T-cell (primary cell): ENCODE measurements around the gene COL8A1. TPM values are rescaled to one million over a fixed set of nuclear protein-coding genes. Genes with fewer than 3 reads are reported as not detected.

Experiments
- ATAC-seq, 4 experiments: fragments of 200-7000 bp in 3 of 4; fragments of 150-1000 bp in 1 of 4; cut with Tn5 transposase; replicated peaks in 1 of 4; 1 replicate in 3 of 4; 2 replicates in 1 of 4; pipeline ENCODE4 v1.10.0; 2021; ENCODE audit warnings: moderate library complexity in 3 of 4, mild to moderate bottlenecking in 2 of 4, moderate number of reproducible peaks in 1 of 4
- CTCF ChIA-PET, 2 donors: fragments of 300-600 bp; sonication (Branson Sonifier 250); formaldehyde crosslinking; loops; one replicate each; lab custom pipeline; 2022; ENCODE audit warnings: antibody characterized with exemption in 2 of 2; lab: Charles Lee
- POLR2A ChIA-PET, 2 donors: fragments of 300-600 bp; sonication (Branson Sonifier 250); formaldehyde crosslinking; loops; one replicate each; lab custom pipeline; 2022; ENCODE audit warnings: antibody characterized with exemption in 2 of 2; lab: Charles Lee
- DNase-seq, 35 experiments: peaks; one replicate each; pipeline versions ENCODE4 v3.0.0 to v3.0.0-alpha.2; 2013 to 2023
- H3K27ac ChIP-seq: one replicate; pipeline ENCODE4 v1.5.1; 2013; ENCODE audit warnings: low read length
- H3K27me3 ChIP-seq, 2 experiments: replicated peaks in 1 of 2; 1 replicate in 1 of 2; 2 replicates in 1 of 2; pipeline versions ENCODE4 v1.6.1 to v1.7.0; 2013; ENCODE audit warnings: low read length in 1 of 2, mixed read lengths in 1 of 2; ENCODE audit not compliant: control insufficient read depth in 2 of 2, insufficient read depth in 2 of 2; ENCODE audit errors: extremely low read depth in 1 of 2
- H3K36me3 ChIP-seq, 2 donors: 1 replicate in 1 of 2; 2 replicates in 1 of 2; pipeline versions ENCODE4 v1.6.1 to v1.7.0; 2013; ENCODE audit warnings: low read length in 1 of 2; ENCODE audit not compliant: control insufficient read depth in 2 of 2, insufficient read depth in 1 of 2; ENCODE audit errors: extremely low read depth in 1 of 2
- H3K4me1 ChIP-seq, 2 experiments: 1 replicate in 1 of 2; 2 replicates in 1 of 2; pipeline versions ENCODE4 v1.6.1 to v1.7.0; 2013; ENCODE audit warnings: low read length in 2 of 2, mixed read lengths in 1 of 2; ENCODE audit not compliant: insufficient read depth in 2 of 2, control insufficient read depth in 1 of 2; ENCODE audit errors: extremely low read depth in 1 of 2
- H3K4me3 ChIP-seq, 2 donors: 1 replicate in 1 of 2; 2 replicates in 1 of 2; pipeline versions ENCODE4 v1.5.1 to v1.7.0; 2013; ENCODE audit warnings: mild to moderate bottlenecking in 2 of 2, low read length in 1 of 2, moderate library complexity in 1 of 2; ENCODE audit not compliant: control insufficient read depth in 1 of 2; ENCODE audit errors: extremely low read depth in 1 of 2
- H3K9me3 ChIP-seq: 2 replicates; pipeline ENCODE4 v1.7.0; 2013
- H3K27ac Mint-ChIP-seq, 2 donors: one replicate each; pipeline ENCODE4 v1.8.0; 2020 to 2021; ENCODE audit warnings: mild to moderate bottlenecking in 2 of 2, mixed read lengths in 2 of 2
- H3K27me3 Mint-ChIP-seq, 2 donors: one replicate each; pipeline ENCODE4 v1.8.0; 2021 to 2022; ENCODE audit warnings: mixed read lengths in 2 of 2
- H3K36me3 Mint-ChIP-seq: one replicate; pipeline ENCODE4 v1.8.0; 2021; ENCODE audit warnings: mixed read lengths
- H3K4me1 Mint-ChIP-seq, 3 donors: one replicate each; pipeline ENCODE4 v1.8.0; 2020 to 2022; ENCODE audit warnings: mixed read lengths in 3 of 3, mild to moderate bottlenecking in 1 of 3
- H3K4me3 Mint-ChIP-seq, 3 donors: one replicate each; pipeline ENCODE4 v1.8.0; 2020 to 2022; ENCODE audit warnings: mild to moderate bottlenecking in 3 of 3, mixed read lengths in 3 of 3, moderate library complexity in 3 of 3
- H3K9me3 Mint-ChIP-seq, 3 donors: one replicate each; pipeline ENCODE4 v1.8.0; 2020 to 2022; ENCODE audit warnings: mixed read lengths in 3 of 3
- WGBS: methylation state at CpG from one replicate; pipeline ENCODE4 v1.1.5; 2013; ENCODE audit warnings: missing lambda C conversion rate; ENCODE audit not compliant: insufficient coverage; 5-methylcytosine and 5-hydroxymethylcytosine counted together
- total RNA-seq, 35 experiments: library from RNA in 6 of 35; stranded (reverse) in 6 of 35; fragments of 120-200 nt in 1 of 35; gene quantifications; one replicate each; pipeline versions ENCODE4 v1.2.1 to v1.2.4 and lab custom pipeline; 2013 to 2026

Gene COL8A1
- total RNA-seq, 5 donors from 2014 or later (not counting 1 experiment from before 2014, with no cell fraction given): 0.12 to 0.36 (median 0.15) TPM

DNA sequence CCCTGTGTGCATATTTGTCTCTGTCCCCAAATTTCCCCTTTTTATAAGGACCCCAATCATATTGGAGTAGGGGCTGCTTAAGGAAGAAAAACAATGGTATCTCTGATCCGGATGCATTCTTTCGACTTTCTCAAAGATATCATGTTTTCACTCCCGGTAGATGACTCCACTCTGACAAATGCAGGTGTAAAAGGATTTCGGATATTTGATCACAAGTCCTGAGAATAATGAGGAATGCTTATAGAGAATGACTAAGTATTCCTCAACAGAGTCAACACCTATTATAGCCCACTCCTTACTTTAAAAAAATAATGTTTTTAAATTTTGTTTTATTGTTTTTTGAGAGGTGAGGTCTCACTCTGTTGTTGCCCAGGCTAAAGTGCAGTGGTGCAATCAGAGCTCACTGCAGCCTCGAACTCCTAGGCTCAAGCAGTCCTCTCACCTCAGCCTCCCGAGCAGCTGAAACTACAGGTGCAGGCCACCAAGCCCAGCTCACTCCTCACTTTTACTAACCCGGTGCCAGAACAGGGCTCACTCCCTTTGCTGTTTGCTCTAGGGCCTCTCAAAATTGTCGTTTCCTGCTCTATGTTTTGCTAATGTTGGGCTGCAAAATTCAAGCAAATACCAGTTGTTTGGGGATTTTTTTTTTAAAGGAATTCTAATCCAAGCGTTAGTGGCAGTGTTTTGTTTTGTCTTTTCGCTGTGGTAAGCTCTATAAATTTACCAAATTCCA, 24.6 kb downstream of the COL8A1 start:
- H3K4me3 Mint-ChIP-seq: no peak overlapping the region
- 51% methylated on average over 2 of the region's 10 CpGs for WGBS

DNA sequence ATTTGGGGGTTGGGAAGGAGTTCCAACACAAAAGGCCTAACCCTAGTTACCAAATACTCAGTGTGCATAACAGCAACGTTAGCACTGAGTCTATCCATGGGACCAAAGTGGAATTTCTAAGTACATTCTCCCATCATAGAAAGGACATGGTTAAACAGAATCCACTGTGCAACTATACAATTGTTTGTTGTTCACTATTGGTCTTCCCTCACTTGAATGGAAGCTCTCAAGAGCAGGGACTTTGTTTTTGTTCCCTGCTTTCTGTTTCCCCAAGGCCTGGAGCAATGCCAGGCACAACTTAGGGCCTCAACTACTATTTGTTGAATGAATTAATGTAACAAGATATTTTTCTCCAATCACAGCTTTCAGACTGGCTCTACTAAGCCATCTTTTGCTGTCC, 25.6 kb downstream of the COL8A1 start:
- Histone ChIP-seq H3K36me3 (no peaks in the 10 kb centered on the region), H3K4me3 (no peak overlapping the region), H3K27me3 (no peaks in the 10 kb centered on the region), H3K9me3 (no peaks in the 10 kb centered on the region), H3K4me1 (no peaks in the 10 kb centered on the region), H3K27ac (no peak overlapping the region)
- no peak for DNase-seq
- Mint-ChIP-seq H3K27me3 (peaks cover 5 to 12% of the 10 kb centered on the region in 2 donors), H3K4me3 (no peak overlapping the region), H3K4me1 (no peaks in the 10 kb centered on the region), H3K36me3 (no peaks in the 10 kb centered on the region), H3K27ac (no peak overlapping the region), H3K9me3 (no peaks in the 10 kb centered on the region)
- CTCF ChIA-PET: no interaction called here
- POLR2A ChIA-PET: no interaction called here
- no peak for ATAC-seq
- no CpG with 5 or more reads among the region's 1 CpG for WGBS

More for the DNA sequence above, 24.6 kb downstream of the COL8A1 start:
- DNase-seq (no peak), ATAC-seq (no peak)
- Histone ChIP-seq H3K27ac (no peak overlapping the region), H3K4me1 (no peaks in the 10 kb centered on the region), H3K27me3 (no peaks in the 10 kb centered on the region), H3K9me3 (no peaks in the 10 kb centered on the region), H3K4me3 (no peak overlapping the region), H3K36me3 (no peaks in the 10 kb centered on the region)
- H3K9me3 Mint-ChIP-seq: no peaks in the 10 kb centered on the region
- ChIA-PET POLR2A (no interaction called here), CTCF (no interaction called here)
- no peak overlapping the region for H3K27ac Mint-ChIP-seq
- H3K4me1 Mint-ChIP-seq: no peaks in the 10 kb centered on the region
- H3K27me3 Mint-ChIP-seq: peaks cover 5 to 12% of the 10 kb centered on the region in 2 donors
- no peaks in the 10 kb centered on the region for H3K36me3 Mint-ChIP-seq

DNA sequence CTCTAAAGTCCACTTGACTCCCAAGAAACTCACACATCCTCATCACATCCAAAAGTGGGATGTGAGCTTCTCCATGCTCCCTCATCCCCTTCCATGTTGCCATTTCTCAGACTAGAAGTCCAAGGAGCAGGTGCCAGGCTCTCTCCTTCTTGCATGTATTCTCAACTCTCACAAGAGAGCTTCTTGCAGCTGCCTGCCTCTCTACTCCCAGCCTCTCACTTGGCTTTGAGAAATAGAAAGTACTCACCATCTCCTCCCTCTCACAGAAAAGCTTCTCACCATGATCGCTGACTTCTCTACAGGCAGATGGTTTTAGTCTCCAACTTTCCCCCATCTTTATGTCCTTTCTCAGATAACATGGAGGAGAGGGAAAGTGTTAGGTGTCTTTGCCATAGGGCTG, 26.6 kb downstream of the COL8A1 start:
- Histone ChIP-seq H3K4me1 (no peaks in the 10 kb centered on the region), H3K4me3 (no peak overlapping the region), H3K9me3 (no peaks in the 10 kb centered on the region), H3K27ac (no peak overlapping the region), H3K36me3 (no peaks in the 10 kb centered on the region), H3K27me3 (no peaks in the 10 kb centered on the region)
- Mint-ChIP-seq H3K4me3 (no peak overlapping the region), H3K27ac (no peak overlapping the region), H3K9me3 (no peaks in the 10 kb centered on the region), H3K4me1 (no peaks in the 10 kb centered on the region), H3K27me3 (peaks cover 5 to 12% of the 10 kb centered on the region in 2 donors), H3K36me3 (no peaks in the 10 kb centered on the region)
- no CpG with 5 or more reads among the region's 1 CpG for WGBS
- no peak for DNase-seq
- ChIA-PET CTCF (no interaction called here), POLR2A (no interaction called here)
- no peak for ATAC-seq

DNA sequence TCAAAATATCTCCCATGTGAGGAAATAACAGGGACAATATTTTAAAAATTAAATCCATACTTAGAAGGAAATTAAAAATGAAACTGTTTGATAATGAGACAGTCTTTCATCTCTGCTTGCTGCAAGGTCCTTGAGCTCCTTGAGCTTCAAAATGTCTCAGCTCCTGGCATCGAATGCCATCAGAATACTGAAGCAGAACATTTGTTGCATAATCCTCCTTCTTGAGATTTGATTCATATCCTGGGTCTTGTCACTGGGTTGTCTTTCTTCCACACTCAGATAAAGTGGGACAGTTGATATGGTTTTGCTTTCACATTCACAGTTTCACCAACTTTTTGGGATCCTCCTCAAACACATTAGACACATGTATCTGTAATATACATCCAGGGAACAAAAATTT, 27.8 kb downstream of the COL8A1 start:
- ATAC-seq (no peak), DNase-seq (no peak)
- Mint-ChIP-seq H3K9me3 (no peaks in the 10 kb centered on the region), H3K36me3 (no peaks in the 10 kb centered on the region), H3K4me1 (no peaks in the 10 kb centered on the region), H3K27ac (no peak overlapping the region), H3K27me3 (peaks cover 5 to 12% of the 10 kb centered on the region in 2 donors), H3K4me3 (no peak overlapping the region)
- Histone ChIP-seq H3K27me3 (no peaks in the 10 kb centered on the region), H3K4me3 (no peak overlapping the region), H3K36me3 (no peaks in the 10 kb centered on the region), H3K27ac (no peak overlapping the region), H3K4me1 (no peaks in the 10 kb centered on the region), H3K9me3 (no peaks in the 10 kb centered on the region)
- CTCF ChIA-PET: no interaction called here
- POLR2A ChIA-PET: no interaction called here
- WGBS: no CpG with 5 or more reads among the region's 1 CpG

DNA sequence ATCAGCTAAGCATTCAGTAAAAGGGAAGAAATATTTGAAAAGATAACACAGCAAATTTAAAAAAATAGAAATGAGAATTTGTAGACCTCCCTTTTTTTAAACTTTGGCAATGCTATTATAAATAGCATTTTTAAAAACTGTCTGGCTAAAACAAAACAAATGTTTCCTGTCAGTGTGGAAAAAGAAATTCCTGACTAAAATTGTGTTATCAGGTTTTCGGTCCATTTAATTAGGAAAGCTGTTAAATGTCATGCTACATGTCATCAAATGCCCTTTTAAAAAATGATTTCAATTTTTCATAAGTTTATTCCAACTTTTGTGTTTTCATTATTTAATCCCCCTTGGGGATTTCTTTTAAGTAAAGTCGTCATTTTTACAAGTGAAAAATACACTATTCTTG, 29.6 kb downstream of the COL8A1 start:
- Mint-ChIP-seq H3K36me3 (no peaks in the 10 kb centered on the region), H3K4me1 (no peaks in the 10 kb centered on the region), H3K9me3 (no peaks in the 10 kb centered on the region), H3K27me3 (peaks cover 5 to 8% of the 10 kb centered on the region in 2 donors), H3K27ac (no peak overlapping the region), H3K4me3 (no peak overlapping the region)
- ATAC-seq: no peak
- no peak for DNase-seq
- no peaks in the 10 kb centered on the region for H3K36me3 ChIP-seq
- WGBS: no CpG with 5 or more reads among the region's 2 CpGs
- ChIA-PET CTCF (no interaction called here), POLR2A (no interaction called here)
- no peak overlapping the region for H3K27ac ChIP-seq
- no peaks in the 10 kb centered on the region for H3K4me1 ChIP-seq
- no peaks in the 10 kb centered on the region for H3K27me3 ChIP-seq
- no peaks in the 10 kb centered on the region for H3K9me3 ChIP-seq
- H3K4me3 ChIP-seq: no peak overlapping the region

DNA sequence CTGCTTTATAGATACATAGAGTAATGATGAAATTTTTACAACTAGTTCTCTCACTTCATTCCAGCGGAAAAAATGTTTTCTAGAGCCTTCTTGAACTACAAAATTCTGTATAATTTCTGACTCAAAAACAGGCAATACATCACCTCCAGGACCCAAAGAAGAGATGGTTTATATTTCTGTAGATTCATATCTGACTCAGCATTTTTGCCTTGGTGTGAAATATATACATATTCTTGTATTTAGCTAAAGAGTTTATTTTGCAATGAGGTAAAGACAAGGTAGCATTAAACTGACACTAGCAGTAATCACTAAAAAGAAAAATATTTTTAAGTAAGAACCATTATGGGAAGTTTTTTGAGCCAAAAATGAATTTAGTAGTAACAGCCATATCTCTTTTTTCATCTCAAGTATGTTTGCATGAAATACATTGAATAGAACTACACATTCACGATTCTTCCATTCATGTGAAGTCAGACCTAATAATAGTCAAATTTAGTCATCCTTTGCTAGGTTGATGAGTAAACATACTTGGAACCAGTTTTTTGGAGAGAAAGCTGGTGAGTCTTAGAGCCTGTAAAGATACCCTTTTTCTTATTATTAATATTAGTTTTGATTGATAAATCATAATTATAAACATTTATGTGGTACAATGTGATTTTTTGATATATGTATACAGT, 31.6 kb downstream of the COL8A1 start:
- Histone ChIP-seq H3K9me3 (no peaks in the 10 kb centered on the region), H3K36me3 (no peaks in the 10 kb centered on the region), H3K4me3 (no peak overlapping the region), H3K27ac (no peak overlapping the region), H3K27me3 (no peaks in the 10 kb centered on the region), H3K4me1 (no peaks in the 10 kb centered on the region)
- WGBS: no CpG with 5 or more reads among the region's 2 CpGs
- DNase-seq (no peak), ATAC-seq (no peak)
- Mint-ChIP-seq H3K4me1 (no peaks in the 10 kb centered on the region), H3K36me3 (no peaks in the 10 kb centered on the region), H3K4me3 (no peak overlapping the region), H3K27ac (no peak overlapping the region), H3K27me3 (peaks cover 5 to 11% of the 10 kb centered on the region in 2 donors), H3K9me3 (no peaks in the 10 kb centered on the region)
- POLR2A ChIA-PET: no interaction called here
- CTCF ChIA-PET: no interaction called here
